Measurements from ENCODE around the gene EGFR. TPM values are rescaled to one million over a fixed set of nuclear protein-coding genes. Genes with fewer than 3 reads are reported as not detected.

Gene EGFR
- total RNA-seq, 6 experiments from 2014 or later, result 59.3 to 127 (median 93.7) TPM

DNA sequence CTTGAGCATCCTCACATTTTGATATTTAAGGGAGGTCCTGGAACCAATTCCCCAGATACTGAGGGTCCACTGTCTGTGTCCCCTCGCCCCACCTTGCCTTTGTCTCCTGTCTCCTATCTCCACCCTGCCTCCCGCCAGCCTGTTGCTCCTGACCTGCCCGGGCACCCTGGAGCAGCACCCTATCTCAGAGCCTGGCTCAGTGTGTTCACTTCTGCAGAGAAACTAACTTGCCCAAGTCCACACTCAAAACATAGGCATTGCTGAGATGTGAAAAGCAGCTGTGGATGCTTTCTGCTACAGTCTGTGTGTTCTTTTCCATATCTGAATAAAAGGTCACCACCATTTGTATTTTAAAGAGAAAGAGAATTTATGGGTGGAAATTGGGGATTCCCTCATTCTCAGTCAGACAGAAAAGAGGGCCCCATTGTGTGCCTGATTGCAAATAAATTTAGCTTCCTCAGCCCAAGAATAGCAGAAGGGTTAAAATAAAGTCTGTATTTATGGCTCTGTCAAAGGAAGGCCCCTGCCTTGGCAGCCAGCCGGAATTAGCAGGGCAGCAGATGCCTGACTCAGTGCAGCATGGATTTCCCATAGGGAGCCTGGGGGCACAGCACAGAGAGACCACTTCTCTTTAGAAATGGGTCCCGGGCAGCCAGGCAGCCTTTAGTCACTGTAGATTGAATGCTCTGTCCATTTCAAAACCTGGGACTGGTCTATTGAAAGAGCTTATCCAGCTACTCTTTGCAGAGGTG is 161.3 kb downstream of the EGFR start:
- 89% methylated on average over 3 of the region's 5 CpGs for WGBS (ENCODE audit: insufficient coverage, low coverage, low lambda C conversion rate, missing lambda C conversion rate)
- intact Hi-C loops (cut with DNase I), result no loop called here
- no peaks in the 10 kb centered on the region for H3K27me3 ChIP-seq
- H3K27ac ChIP-seq, result peak overlapping the region; percentile 75 to 92 (median 83)
- no peak for DNase-seq
- H3K4me1 ChIP-seq, result peaks cover 0 to 42% (median 21%) of the 10 kb centered on the region in 4 donors
- no peak for TF ChIP-seq POLR2A (IDR thresholded peaks at IDR 0.05)
- TF ChIP-seq, protein P1, sequence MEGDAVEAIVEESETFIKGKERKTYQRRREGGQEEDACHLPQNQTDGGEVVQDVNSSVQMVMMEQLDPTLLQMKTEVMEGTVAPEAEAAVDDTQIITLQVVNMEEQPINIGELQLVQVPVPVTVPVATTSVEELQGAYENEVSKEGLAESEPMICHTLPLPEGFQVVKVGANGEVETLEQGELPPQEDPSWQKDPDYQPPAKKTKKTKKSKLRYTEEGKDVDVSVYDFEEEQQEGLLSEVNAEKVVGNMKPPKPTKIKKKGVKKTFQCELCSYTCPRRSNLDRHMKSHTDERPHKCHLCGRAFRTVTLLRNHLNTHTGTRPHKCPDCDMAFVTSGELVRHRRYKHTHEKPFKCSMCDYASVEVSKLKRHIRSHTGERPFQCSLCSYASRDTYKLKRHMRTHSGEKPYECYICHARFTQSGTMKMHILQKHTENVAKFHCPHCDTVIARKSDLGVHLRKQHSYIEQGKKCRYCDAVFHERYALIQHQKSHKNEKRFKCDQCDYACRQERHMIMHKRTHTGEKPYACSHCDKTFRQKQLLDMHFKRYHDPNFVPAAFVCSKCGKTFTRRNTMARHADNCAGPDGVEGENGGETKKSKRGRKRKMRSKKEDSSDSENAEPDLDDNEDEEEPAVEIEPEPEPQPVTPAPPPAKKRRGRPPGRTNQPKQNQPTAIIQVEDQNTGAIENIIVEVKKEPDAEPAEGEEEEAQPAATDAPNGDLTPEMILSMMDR (IDR thresholded peaks at IDR 0.05), result no peak
- ATAC-seq, result no peak
- H3K4me3 ChIP-seq, result no peak overlapping the region
- peaks cover 0 to 21% (median 9%) of the 10 kb centered on the region in 4 donors for H3K36me3 ChIP-seq
- no peaks in the 10 kb centered on the region for H3K9me3 ChIP-seq

DNA sequence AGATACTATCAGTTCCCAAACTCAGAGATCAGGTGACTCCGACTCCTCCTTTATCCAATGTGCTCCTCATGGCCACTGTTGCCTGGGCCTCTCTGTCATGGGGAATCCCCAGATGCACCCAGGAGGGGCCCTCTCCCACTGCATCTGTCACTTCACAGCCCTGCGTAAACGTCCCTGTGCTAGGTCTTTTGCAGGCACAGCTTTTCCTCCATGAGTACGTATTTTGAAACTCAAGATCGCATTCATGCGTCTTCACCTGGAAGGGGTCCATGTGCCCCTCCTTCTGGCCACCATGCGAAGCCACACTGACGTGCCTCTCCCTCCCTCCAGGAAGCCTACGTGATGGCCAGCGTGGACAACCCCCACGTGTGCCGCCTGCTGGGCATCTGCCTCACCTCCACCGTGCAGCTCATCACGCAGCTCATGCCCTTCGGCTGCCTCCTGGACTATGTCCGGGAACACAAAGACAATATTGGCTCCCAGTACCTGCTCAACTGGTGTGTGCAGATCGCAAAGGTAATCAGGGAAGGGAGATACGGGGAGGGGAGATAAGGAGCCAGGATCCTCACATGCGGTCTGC is 162.2 kb downstream of the EGFR start:
- H3K4me1 ChIP-seq, result peaks cover 0 to 42% (median 21%) of the 10 kb centered on the region in 4 donors
- intact Hi-C loops (cut with DNase I), result no loop called here
- H3K27me3 ChIP-seq, result no peaks in the 10 kb centered on the region
- TF ChIP-seq POLR2A (IDR thresholded peaks at IDR 0.05), result no peak
- TF ChIP-seq, protein P1 (IDR thresholded peaks at IDR 0.05), result peak in 3 of 4 donors; percentile 16 to 43 (median 37)
- no peaks in the 10 kb centered on the region for H3K9me3 ChIP-seq
- DNase-seq, result peak; percentile 85 to 91 (median 88)
- ATAC-seq, result peak; percentile 65 to 81 (median 72)
- peak overlapping the region; percentile 75 to 92 (median 83) for H3K27ac ChIP-seq
- H3K4me3 ChIP-seq, result no peak overlapping the region
- 46% methylated on average over 5 of the region's 19 CpGs for WGBS (ENCODE audit: insufficient coverage, low coverage, low lambda C conversion rate, missing lambda C conversion rate)
- H3K36me3 ChIP-seq, result peaks cover 0 to 24% (median 13%) of the 10 kb centered on the region in 4 donors

DNA sequence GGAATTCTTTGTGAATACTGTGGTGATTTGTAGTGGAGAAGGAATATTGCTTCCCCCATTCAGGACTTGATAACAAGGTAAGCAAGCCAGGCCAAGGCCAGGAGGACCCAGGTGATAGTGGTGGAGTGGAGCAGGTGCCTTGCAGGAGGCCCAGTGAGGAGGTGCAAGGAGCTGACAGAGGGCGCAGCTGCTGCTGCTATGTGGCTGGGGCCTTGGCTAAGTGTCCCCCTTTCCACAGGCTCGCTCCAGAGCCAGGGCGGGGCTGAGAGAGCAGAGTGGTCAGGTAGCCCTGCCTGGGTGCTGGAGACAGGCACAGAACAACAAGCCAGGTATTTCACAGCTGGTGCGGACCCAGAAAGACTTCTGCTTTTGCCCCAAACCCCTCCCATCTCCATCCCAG is 162.9 kb downstream of the EGFR start:
- Histone ChIP-seq H3K4me1 (peaks cover 0 to 42% (median 21%) of the 10 kb centered on the region in 4 donors), H3K36me3 (peaks cover 0 to 31% (median 16%) of the 10 kb centered on the region in 4 donors), H3K9me3 (no peaks in the 10 kb centered on the region), H3K27me3 (no peaks in the 10 kb centered on the region), H3K27ac (peak overlapping the region; percentile 70 to 92 (median 75)), H3K4me3 (no peak overlapping the region)
- WGBS (ENCODE audit: insufficient coverage, low coverage, low lambda C conversion rate, missing lambda C conversion rate), result 100% methylated on average over 1 of the region's 4 CpGs
- DNase-seq (no peak), ATAC-seq (no peak)
- intact Hi-C loops (cut with DNase I), result no loop called here
- TF ChIP-seq, protein P1 (IDR thresholded peaks at IDR 0.05), result no peak
- TF ChIP-seq POLR2A (IDR thresholded peaks at IDR 0.05), result no peak

DNA sequence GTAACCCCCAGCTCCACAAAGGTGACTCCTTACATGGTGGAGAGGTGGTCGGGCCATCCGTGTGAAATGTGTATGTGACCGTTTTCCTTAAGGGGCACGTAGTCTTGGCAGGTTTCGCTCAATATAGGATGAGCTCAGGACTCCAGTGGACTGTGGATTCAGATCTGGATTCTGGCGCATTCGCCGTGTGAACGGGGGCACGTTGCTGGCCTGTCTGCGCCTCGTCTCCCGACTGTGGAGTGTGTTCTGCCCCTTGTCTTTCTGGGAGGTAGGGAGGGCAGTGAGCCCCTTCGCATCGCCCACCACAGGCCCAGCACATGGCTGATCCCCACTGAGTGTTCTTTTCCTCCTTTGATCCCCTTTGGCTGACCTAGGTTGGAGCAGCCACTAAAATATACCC is 165.1 kb downstream of the EGFR start:
- H3K4me1 ChIP-seq, result peaks cover 0 to 42% (median 13%) of the 10 kb centered on the region in 4 donors
- peaks cover 0 to 36% (median 16%) of the 10 kb centered on the region in 4 donors for H3K36me3 ChIP-seq
- no peaks in the 10 kb centered on the region for H3K9me3 ChIP-seq
- ATAC-seq (no peak), DNase-seq (no peak)
- no peak overlapping the region for H3K27ac ChIP-seq
- H3K27me3 ChIP-seq, result no peaks in the 10 kb centered on the region
- 100% methylated on average over 1 of the region's 15 CpGs for WGBS (ENCODE audit: insufficient coverage, low coverage, low lambda C conversion rate, missing lambda C conversion rate)
- no peak for TF ChIP-seq POLR2A (IDR thresholded peaks at IDR 0.05)
- TF ChIP-seq, protein P1 (IDR thresholded peaks at IDR 0.05), result no peak
- intact Hi-C loops (cut with DNase I), result no loop called here
- H3K4me3 ChIP-seq, result no peak overlapping the region

Measured in right lobe of liver (tissue), 6 donors.